Stimulated activated naive CD4-positive, alpha-beta T cell treated with Interleukin-2 at 50 U/mL for 16 hours (primary cell): ENCODE results near the gene DNAH17.

Source experiments
- DNase-seq: peaks from one replicate; lab custom pipeline; 2025; lab: John Stamatoyannopoulos, UW

The DNAH17 gene

DNA sequence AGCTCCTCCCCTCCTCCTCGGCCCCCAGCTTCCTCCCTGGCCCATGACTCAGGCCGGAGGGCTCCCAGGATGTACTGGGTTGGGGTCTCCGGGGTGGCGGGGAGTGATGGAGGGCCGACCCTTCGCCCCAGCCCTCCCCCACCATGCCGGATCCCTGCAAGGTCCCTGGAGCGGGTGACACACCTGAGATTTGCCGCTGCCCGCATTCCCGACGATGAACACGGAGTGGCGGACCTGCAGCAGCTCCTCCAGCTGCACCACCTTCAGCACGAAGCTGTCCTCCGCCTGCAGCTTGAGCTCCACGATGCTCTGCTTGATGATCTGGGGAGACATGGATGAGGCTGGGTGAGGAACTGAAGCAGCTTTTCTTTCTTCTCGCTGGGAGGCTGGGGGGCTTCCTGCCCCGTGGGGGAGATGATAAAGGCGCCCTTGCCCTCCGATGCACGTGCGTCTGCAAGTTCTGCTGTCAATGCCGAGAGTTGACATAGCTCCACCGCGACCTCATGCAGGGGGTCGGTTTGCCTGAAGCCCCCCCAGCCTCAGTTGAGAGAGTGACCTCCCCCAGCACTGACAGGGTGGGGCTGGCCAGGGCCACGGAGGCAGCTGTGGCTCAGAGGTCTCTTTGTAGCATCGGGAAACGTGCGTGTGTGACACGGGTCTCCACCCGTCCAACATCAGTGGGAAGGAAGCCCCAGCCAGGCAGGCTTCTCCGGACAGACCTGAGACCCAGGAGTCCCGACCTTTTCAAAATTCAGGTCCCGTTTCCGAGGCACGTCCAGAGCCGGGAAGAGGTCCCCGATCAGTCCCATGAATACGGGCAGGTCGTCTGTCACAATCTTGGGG, 83.1 kb downstream of the DNAH17 start:
- DNase-seq: no peak

DNA sequence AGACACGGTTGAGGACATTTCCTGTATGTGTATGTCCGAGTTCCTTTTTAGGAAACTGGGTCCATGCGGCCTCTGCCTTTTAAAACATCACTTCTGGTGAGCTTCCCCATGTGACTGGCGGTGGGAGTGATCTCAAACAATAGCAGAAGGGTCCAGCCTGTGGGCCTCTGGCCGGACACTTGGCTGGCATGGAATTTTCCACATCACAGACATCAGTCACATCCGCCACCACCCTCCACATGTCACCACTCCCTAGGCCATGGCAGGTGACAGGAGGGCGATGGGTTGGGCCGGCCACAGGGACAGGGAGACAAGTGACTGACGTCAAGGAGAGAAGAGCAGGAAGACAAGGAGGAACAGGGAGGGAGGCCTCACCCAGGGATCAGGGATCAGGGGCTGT, 83.7 kb downstream of the DNAH17 start:
- no peak for DNase-seq

DNA sequence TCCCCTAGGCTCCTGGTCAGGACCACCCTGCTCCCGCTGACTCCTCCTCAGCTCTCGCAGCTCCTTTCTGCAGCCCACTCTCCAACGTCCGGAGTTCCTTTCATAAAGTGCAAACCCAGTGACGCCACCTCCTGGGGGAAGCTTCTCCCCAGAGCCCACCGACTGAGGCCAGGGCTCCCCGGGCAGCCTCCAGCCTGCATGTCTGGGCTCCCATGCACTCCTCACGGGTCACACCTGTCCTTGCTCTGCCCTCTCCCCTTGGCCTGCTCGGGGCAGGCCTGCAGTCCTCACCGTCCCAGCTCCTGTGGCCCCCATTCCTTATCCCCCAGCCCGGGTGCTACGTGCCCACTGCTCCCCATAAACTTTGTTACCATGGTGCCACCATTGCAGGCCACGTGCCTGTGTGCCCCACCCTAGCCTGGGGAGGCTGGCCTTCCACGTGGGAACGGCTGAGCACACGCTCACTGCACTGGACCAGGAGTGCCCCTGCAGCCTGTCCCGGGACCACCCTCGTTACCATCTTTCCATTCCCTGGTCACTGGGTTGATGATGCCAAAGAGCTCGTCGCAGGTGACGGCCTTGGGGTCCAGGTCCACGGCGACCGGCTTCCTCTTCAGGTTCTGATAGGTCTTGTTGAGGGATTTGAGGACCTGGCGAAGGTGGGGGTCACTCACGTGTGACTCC, 84.9 kb downstream of the DNAH17 start:
- no peak for DNase-seq

DNA sequence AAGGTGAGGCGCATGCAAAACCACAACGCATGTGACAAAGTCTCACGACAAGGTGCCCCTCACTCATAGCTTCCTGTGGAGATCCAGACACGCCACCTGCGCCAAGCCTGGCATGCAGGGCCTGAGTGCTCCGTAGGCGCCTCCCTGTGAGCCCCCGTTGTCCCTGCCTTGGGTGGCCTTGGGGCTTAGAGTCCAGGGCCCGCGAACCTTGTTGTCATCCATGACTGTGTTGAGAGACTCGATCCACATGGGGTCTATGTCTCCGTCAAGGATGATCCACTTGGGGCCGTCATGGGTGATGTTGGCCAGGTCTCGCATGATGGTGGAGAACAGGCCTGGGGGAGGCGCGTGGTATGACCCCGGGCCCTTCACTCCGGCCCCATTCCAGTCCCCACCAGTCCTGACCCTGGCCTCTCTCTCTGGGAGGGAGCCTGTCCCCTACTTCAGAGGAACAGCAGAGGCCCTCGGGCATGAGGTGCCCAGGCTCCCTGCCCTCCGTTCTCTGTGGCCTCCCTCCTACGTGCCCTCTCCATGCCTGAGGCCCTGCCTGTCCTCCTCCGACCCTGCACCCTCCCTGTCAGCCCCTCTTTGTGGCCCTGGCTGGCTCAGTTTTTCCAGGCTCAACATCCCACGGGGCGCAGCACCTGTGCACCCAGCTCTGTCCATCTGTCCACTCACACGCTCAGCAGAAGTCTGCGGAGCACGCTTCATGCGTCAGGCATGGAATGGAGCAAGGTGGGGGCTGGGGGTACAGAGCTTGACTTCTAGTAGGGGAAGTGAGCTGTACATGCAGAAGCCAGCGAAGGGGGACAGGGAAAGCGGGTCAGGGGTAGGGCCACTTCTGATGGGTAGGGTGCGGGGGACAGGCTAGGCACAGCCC, 85.7 kb downstream of the DNAH17 start:
- DNase-seq: no peak

DNA sequence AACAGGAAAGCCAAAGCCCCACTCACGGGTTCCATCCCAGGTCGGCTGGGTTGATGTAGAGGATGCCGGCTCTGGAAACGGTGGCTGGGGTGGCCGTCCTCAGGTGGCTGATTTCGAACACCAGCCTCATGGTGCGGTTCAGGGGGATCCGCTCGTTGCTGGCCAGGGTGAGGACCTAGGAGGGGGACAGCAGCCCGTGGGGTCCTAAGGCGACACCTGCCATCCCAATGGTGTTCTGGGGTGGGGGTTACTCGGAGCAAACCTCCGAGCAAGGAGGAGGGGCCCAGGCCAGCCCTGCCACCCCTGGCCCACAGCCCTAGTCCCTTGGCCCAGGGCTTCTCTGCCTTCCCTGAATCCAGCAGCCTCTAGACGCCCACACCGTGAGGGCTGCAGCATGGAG, 86.5 kb downstream of the DNAH17 start:
- DNase-seq: no peak

DNA sequence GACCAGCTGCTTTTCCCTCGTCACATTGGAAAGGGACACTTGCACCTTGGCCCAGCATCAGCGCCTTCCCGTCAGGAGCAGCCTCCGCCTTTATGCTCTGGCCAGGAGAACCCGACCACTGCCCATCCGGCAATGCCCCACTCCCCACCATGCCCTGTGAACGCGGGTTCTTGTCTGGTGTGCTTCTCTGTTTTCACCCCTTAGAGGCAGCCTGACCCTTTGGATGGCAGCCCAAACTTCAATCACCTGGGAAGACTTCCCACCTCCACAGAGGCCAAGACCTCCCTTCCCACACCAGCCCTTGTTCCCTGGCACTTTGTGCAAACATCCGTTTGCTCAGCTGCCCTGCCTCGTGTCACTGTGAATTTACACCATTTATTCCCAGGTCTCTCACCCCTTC, 87.0 kb downstream of the DNAH17 start:
- no peak for DNase-seq

DNA sequence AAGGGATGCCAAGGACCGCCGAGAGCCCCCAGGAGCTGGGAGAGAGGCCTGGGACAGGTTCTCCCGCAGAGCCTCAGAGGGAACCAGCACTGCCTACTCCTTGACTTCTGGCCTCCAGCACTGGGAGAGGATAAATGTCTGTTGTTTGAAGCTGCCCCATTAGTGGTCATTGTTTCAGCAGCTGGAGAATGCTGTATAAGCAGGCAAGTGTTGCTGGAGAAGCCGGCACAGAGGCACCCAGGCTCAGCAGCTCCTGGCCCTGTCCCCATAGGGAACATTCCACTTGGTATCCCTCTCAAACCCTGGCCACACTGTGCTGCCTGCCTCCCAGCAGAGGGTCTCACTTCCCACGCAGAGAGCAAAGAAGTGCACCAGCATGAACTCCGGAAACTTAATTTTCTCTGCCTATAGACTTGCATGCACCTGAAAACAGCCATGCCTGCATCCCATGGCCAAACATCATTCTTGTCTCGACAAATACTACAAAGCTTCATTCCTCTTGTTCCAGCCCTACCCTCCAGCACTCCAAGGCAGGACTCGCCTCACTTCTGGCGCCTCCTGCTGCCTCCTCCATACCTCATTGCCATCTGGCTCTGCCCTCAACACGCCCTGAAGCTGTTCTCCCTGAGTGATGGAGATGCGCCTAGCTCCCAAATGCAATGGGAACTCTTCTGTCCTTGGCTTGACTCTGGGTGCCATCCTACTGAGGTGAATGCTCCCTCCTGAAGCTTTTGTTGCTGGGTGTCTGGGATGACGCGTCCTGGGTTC, 88.1 kb downstream of the DNAH17 start:
- no peak for DNase-seq

DNA sequence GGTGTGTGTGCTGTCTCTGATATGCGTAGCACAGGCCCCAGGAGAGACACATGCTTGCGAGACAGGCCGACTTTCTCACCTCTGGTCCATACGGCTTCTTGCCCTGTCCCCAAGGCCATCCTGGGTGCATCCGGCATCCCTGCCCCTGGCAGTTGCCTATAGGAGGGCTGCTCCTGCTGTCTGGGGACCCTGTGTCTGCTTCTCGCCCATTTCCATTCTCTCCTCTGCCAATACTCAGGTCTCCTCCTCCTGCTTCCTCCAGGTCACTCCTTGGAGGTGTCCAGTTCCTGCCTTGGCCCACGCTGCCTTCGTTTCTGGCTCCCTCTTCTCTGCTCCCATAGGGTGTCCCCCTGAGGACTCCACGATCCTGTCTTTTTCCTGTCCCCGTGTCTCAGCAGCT, 89.0 kb downstream of the DNAH17 start:
- DNase-seq: no peak

DNA sequence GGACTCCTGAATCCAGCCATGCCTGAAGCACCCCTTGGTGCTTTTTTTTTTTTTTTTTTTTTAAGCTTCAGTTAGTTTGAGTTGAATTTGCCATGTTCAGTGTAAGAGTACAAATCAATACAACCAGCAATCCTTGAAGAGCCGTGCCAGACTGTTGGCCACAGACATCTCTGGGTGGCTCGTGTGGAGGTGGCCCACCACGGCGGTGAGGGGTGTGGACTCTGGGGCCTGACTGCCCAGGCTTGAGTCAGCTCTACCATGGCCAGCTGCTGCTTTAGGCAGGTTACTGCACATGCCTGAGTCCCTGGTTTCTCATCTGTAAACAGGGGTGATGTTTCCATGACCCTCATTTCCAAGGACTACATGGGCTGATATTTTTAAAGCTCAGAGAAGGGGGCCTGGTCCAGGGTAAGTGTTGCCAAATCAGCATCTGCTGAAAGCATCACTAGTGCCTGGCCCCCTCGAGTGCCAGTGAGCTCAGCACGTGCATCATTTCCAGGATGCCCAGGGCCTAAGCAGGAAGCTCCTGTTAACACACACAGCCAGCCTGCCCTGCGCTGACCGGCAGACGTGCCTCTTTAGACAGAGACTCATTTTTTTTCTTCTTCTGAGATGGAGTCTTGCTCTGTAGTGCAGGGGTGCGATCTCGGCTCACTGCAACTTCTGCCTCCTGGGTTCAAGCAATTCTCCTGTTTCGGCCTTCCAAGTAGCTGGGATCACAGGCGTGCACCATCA, 90.1 kb downstream of the DNAH17 start:
- DNase-seq: no peak

DNA sequence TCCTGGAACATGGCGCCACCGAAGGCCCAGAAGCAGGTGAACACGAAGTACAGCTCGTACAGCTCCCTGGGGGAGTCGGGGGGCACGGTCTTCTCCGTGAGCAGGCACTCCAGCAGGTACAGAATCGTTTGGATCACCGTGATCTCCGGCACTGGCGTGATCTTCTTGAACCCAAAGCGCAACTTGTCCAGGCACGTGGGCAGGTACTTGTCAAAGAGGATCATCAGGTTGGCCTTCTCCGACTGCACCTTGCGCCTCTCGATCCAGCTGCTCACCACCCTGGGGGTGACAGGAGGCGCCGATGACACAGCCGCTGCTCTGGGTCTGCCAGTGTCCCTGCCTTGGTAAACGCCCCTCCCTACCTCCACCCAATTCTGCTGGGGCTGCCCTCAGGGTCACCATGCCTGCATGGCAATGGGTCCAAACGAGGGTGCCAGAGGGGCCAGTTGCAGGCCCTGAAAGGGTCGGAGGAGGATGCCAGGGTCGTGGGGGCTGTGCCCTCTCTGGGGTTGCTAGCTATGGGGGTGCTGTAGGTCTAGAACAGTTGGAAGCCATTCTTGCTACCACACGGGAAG, 90.9 kb downstream of the DNAH17 start:
- no peak for DNase-seq

DNA sequence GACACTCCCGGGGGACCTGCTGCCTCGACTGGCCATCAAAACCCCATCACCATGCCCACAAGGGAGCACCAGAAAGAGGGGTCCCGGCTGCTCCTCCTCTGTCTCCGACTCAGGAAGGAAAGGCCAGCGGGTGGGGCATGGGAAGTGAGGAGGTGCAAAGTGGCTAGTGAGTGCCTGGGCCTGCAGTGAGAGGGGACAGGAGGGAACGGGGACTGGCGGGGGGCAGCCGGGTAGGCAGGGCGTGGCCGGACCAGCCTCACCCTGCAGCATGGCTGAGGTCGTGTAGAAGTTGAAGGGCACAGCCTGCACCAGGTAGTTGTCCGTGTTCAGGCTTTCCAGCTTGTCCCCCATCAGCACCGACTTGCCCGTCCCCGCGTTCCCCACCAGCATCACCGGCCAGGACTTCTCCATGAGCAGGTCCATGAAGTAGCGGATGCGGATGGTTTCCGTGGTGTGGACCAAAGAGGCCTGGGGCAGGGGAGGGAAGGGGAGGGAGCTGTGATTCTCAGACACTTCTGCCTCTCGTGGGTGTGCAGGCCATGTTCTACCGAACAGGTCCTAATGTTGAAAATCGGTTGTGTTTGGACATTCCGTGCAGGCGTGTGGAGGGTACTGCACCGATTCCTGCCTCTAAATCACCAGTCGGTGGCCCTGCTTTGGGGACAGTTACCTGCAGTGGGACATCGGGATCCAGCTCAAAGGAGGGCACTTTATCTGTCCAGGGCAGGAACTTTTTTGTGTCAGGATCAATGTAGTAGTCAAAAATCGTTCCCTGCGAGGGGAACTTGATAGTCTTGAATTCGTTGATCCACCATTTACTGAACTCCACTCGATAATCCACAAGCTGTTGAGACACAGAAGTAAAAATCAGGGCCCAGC, 91.7 kb downstream of the DNAH17 start:
- DNase-seq: no peak

DNA sequence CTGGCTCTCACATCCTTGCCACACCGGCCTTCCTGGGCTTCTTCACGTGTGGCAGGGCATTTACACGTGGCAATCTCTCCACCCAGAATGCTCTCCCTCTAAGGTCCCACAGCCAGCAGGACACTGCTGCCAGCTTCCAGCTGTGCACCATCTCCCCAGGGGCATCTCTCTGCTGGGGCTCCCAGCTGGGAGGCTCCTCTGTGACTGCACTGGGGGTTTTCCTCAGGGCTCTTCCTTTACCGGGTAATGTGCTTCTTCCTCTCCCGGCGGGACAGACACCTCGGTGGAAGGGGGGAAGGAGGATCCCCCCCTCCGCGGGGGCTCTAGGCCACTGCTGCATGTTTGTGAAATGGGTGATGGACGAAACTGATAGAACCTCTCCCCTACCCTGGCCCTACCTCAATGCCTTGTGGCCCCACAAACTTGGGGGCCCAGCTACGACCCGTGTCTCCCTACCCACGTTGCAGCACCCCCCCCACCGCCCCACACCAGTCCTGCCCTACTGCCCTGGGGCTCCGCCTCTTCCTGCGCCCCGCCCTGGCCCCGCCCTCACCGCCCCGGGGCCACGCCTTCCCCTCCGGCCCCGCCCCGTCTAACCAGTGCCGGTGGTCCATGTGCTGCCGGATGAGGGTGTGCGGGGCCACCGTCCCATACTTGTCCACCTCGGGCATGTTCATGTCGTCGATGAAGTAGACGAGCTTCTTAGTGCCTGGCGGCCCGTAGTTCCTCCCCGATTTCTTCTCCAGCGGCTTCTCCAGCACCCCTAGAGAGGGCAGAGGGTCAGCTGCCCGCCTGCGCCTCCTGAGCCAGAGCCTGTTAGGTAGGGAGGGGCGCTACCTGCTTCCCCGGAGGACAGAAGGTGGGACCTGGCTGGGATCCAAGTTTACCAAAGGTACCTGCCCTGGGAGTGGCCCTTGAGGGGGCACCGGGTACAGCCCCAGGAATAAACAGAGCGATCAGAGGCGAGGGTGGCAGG, 92.6 kb downstream of the DNAH17 start:
- DNase-seq: peak; percentile 31

DNA sequence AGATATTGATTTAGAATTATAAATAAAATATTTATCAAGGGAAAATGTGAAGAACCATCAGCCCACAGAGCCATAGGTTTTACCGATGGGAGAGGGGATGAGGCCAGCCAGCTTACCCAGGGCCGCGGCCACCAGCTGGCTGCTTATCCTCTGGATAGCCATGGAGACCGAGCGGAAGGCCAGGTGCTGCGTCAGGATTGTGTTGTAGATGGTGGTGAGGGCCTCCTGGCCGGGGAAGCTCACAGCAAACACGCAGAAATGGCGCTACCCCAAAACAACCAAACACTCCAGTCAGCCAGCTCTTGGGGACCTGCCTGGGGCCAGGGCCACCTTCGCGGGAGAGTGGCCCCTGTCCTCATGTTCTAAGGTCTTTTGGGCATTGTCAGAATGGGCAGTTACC, 97.8 kb downstream of the DNAH17 start:
- DNase-seq: no peak

DNA sequence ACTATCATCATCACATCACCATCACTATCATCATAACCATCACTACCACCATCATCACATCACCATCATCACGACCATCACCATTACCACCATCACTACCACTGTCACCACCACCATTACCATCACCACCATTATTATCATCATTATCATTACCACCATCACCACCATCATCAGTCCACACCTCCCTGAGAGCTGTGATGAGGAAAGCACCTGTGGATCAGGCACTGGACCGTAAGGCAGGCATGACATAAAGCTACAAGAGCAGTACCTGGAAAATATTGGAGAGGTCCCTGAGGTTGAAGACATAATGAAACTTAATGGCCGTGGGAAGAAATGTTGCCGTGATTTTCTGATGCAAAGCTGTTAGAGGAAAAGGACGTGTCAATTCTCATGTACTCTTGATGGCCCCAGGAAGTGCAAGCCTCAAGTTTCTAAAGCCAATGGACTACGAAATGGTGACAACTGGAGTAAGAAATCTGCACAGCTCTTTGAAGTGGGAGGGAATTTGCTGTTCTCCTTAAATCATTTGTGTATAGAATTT, 98.4 kb downstream of the DNAH17 start:
- DNase-seq: no peak

DNA sequence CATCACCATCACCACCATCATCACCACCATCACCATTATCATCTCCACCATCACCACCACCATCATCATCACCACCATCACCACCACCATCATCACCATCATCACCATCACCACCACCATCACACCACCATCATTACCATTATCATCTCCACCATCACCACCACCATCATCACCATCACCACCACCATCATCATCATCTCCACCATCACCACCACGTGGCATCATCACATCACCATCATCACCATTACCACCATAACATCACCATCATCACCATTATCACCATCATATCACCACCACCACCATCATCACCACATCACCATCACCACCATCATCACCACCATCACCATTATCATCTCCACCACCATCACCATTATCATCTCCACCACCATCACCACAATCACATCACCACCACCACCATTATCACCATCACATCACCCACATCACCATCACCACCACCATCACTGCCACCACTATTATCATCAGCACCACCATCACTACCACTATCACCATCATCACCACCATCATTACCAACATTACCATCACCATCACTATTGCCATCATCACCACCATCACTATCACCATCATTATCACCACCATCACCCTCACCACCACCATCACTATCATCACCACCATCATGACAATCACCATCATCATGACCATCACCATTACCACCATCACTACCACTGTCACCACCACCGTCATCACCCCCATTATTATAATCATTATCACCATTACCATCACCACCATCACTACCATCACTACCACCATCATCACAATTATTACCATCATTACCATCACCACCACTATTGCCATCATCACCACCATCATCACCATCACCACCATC, 99.1 kb downstream of the DNAH17 start:
- DNase-seq: no peak

DNA sequence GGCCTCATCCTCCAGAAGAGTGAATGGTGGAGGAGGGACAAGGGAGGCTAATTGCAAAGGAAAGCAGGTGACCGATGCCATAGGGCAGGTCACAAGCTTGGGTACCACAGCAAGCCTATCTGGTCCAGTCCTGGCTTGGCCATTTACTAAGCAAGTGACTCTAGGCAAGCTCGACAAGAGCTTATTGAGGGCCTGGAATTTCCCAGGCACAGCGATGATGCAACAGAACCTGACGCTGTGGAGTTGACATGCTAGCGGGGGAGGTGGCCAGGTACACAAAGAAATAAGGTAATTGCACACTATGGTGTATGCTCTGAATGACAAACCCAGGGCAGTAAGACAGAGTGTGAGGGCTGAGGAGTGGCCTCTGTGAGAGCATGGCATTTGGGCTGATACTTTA, 100.2 kb downstream of the DNAH17 start:
- no peak for DNase-seq

DNA sequence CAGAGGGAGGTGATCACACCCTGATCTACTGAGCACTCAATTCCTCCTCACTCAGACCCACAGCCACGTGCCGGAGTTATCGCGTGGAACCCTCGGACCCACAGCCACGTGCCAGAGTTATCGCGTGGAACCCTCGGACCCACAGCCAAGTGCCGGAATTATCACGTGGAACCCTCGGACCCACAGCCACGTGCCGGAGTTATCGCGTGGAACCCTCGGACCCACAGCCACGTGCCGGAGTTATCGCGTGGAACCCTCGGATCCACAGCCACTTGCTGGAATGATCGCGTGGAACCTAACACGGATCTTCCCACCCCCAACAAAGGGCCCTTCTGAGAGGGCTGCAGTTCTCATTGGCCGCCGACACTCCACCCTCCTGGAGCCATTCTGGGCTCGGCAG, 101.0 kb downstream of the DNAH17 start:
- no peak for DNase-seq
